Mesothelial cell of epicardium (in vitro differentiated cells): Measurements from ENCODE around the gene NAGPA. TPM values are rescaled to one million over a fixed set of nuclear protein-coding genes. Genes with fewer than 3 reads are reported as not detected.

ENCODE experiments used
- DNase-seq, 2 experiments: peaks; one replicate each; pipeline ENCODE4 v3.0.0; 2021; ENCODE audit warnings: low spot score in 2 of 2; ENCODE audit not compliant: unreplicated experiment in 2 of 2
- H3K27ac Mint-ChIP-seq: 2 replicates; pipeline ENCODE4 v1.8.0; 2021; ENCODE audit warnings: mixed read lengths
- H3K27me3 Mint-ChIP-seq: 2 replicates; pipeline ENCODE4 v1.8.0; 2021; ENCODE audit warnings: low read depth, mixed read lengths
- H3K36me3 Mint-ChIP-seq: 2 replicates; pipeline ENCODE4 v1.8.0; 2021; ENCODE audit warnings: mixed read lengths
- H3K4me1 Mint-ChIP-seq: 2 replicates; pipeline ENCODE4 v1.8.0; 2021; ENCODE audit warnings: mixed read lengths
- H3K4me3 Mint-ChIP-seq: 2 replicates; pipeline ENCODE4 v1.8.0; 2021; ENCODE audit warnings: mild to moderate bottlenecking, moderate library complexity, mixed read lengths
- H3K9me3 Mint-ChIP-seq: 2 replicates; pipeline ENCODE4 v1.8.0; 2021; ENCODE audit warnings: mixed read lengths
- CTCF ChIP-seq: fragments of 200-600 bp; sonication (generic); IDR thresholded peaks from one replicate; pipeline ENCODE4 v1.5.0; 2021; ENCODE audit warnings: antibody characterized with exemption; ENCODE audit not compliant: unreplicated experiment
- total RNA-seq: library from RNA; stranded (reverse); gene quantifications from 3 replicates; pipeline ENCODE4 v1.2.1, GENCODE V29; 2021

NAGPA gene
- total RNA-seq, 1 donor from 2014 or later: 12.6 TPM

- H3K4me1 Mint-ChIP-seq: no peaks in the 10 kb centered on the region
- TF ChIP-seq CTCF: no peak
- H3K4me3 Mint-ChIP-seq: no peak overlapping the region
- no peaks in the 10 kb centered on the region for H3K36me3 Mint-ChIP-seq
- no peak for DNase-seq
- peaks cover 22% of the 10 kb centered on the region for H3K27me3 Mint-ChIP-seq
- peaks cover 7% of the 10 kb centered on the region for H3K9me3 Mint-ChIP-seq
- H3K27ac Mint-ChIP-seq: no peak overlapping the region
Observed at GRCh38 chr16:4980691-4981090, 53.0 kb downstream of the NAGPA start.

GRCh38 chr16:4979736-4980660, 53.7 kb downstream of the NAGPA start:
- H3K27ac Mint-ChIP-seq: no peak overlapping the region
- H3K9me3 Mint-ChIP-seq: peaks cover 10% of the 10 kb centered on the region
- TF ChIP-seq CTCF: no peak
- H3K4me3 Mint-ChIP-seq: no peak overlapping the region
- H3K27me3 Mint-ChIP-seq: peaks cover 18% of the 10 kb centered on the region
- H3K36me3 Mint-ChIP-seq: no peaks in the 10 kb centered on the region
- no peak for DNase-seq
- H3K4me1 Mint-ChIP-seq: no peaks in the 10 kb centered on the region

GRCh38 chr16:4979164-4979563, 54.6 kb downstream of the NAGPA start:
- no peaks in the 10 kb centered on the region for H3K36me3 Mint-ChIP-seq
- no peak for TF ChIP-seq CTCF
- no peak overlapping the region for H3K4me3 Mint-ChIP-seq
- no peak overlapping the region for H3K27ac Mint-ChIP-seq
- peaks cover 7% of the 10 kb centered on the region for H3K9me3 Mint-ChIP-seq
- no peak for DNase-seq
- H3K27me3 Mint-ChIP-seq: peaks cover 10% of the 10 kb centered on the region
- H3K4me1 Mint-ChIP-seq: no peaks in the 10 kb centered on the region

GRCh38 chr16:4976611-4977145, 57.1 kb downstream of the NAGPA start:
- Mint-ChIP-seq H3K27ac (no peak overlapping the region), H3K4me3 (no peak overlapping the region), H3K9me3 (peaks cover 4% of the 10 kb centered on the region), H3K27me3 (peaks cover 12% of the 10 kb centered on the region), H3K4me1 (no peaks in the 10 kb centered on the region), H3K36me3 (no peaks in the 10 kb centered on the region)
- no peak for DNase-seq
- TF ChIP-seq CTCF: no peak

- Mint-ChIP-seq H3K27ac (no peak overlapping the region), H3K36me3 (no peaks in the 10 kb centered on the region), H3K4me1 (no peaks in the 10 kb centered on the region), H3K4me3 (no peak overlapping the region), H3K27me3 (peaks cover 15% of the 10 kb centered on the region), H3K9me3 (peaks cover 4% of the 10 kb centered on the region)
- TF ChIP-seq CTCF: no peak
- DNase-seq: no peak
Observed at GRCh38 chr16:4976079-4976478, 57.7 kb downstream of the NAGPA start.

Other genes starting within 250 kb of the NAGPA start
- 0.42 to 1.3 TPM (median 0.44 TPM) in 3 replicates for gene SEPTIN12, start 245.6 kb downstream of the NAGPA start, total RNA-seq
- gene SMIM22, start 238.6 kb downstream of the NAGPA start, total RNA-seq: not detected in 3 replicates
- gene ROGDI, start 231.3 kb downstream of the NAGPA start, total RNA-seq: 53.9 to 61.8 TPM (median 55.4 TPM) in 3 replicates
- gene GLYR1, start 186.6 kb downstream of the NAGPA start, total RNA-seq: 96.6 to 105 TPM (median 104 TPM) in 3 replicates
- 37.2 to 40.5 TPM (median 39.7 TPM) in 3 replicates for gene UBN1, start 186.5 kb downstream of the NAGPA start, total RNA-seq
- 36.0 to 37.1 TPM (median 36.8 TPM) in 3 replicates for gene PPL, start 96.8 kb downstream of the NAGPA start, total RNA-seq
- 0.09 to 0.13 TPM in 2 of 3 replicates, not detected in the other for gene SEC14L5, start 75.6 kb downstream of the NAGPA start, total RNA-seq
- 0.20 to 0.87 TPM (median 0.55 TPM) in 3 replicates for gene C16orf89, start 32.0 kb upstream of the NAGPA start, total RNA-seq
- 18.0 to 21.3 TPM (median 19.4 TPM) in 3 replicates for gene ALG1, start 37.9 kb upstream of the NAGPA start, total RNA-seq
- 10.7 to 11.6 TPM (median 11.5 TPM) in 3 replicates for gene EEF2KMT, start 63.9 kb upstream of the NAGPA start, total RNA-seq